Stimulated activated CD4-positive, alpha-beta T cell treated with anti-CD3 and anti-CD28 coated beads, Interleukin-1b, Interleukin-23, amount 100 ng/mL, for 4 hours (primary cell): ENCODE measurements around the gene NLRX1.
"Not testable (repeated sequence)": the region's sequence is repeated elsewhere in the genome, so short reads cannot be mapped to it uniquely, and the experiment has no call there.

Experiments used
- DNase-seq, 2 donors: peaks; one replicate each; pipeline ENCODE4 v3.0.0-alpha.2; 2020; ENCODE audit warnings: low read depth in 2 of 2

NLRX1 gene

GRCh38 chr11:119206511-119207414, 38.2 kb downstream of the NLRX1 start:
- DNase-seq: peak; percentile 19 to 45

GRCh38 chr11:119207415-119207960, 39.0 kb downstream of the NLRX1 start:
- no peak for DNase-seq

- DNase-seq: no peak
Measured at GRCh38 chr11:119209186-119209585, 40.7 kb downstream of the NLRX1 start.

GRCh38 chr11:119210050-119210449, 41.5 kb downstream of the NLRX1 start:
- DNase-seq: no peak

GRCh38 chr11:119218141-119218878, 49.8 kb downstream of the NLRX1 start:
- DNase-seq: no peak

GRCh38 chr11:119222308-119222707, 53.8 kb downstream of the NLRX1 start:
- DNase-seq: no peak

- DNase-seq: no peak
Measured at GRCh38 chr11:119222891-119223290, 54.4 kb downstream of the NLRX1 start.

- no peak for DNase-seq
Measured at GRCh38 chr11:119223856-119224255, 55.3 kb downstream of the NLRX1 start.

- DNase-seq: not testable (repeated sequence)
Measured at GRCh38 chr11:119228535-119229287, 60.2 kb downstream of the NLRX1 start.

GRCh38 chr11:119229288-119229672, 60.8 kb downstream of the NLRX1 start:
- no peak for DNase-seq

GRCh38 chr11:119229741-119230140, 61.2 kb downstream of the NLRX1 start:
- no peak for DNase-seq
